ENCODE results near the gene CACNA1B.
"Not testable (repeated sequence)": the region's sequence is repeated elsewhere in the genome, so short reads cannot be mapped to it uniquely, and the experiment has no call there.

CACNA1B gene

GRCh38 chr9:137885121-137885520, 7.5 kb downstream of the CACNA1B start:
- DNase-seq (ENCODE audit: low read depth in 3 of 3, low spot score in 1 of 3) = not testable (repeated sequence)

DNA sequence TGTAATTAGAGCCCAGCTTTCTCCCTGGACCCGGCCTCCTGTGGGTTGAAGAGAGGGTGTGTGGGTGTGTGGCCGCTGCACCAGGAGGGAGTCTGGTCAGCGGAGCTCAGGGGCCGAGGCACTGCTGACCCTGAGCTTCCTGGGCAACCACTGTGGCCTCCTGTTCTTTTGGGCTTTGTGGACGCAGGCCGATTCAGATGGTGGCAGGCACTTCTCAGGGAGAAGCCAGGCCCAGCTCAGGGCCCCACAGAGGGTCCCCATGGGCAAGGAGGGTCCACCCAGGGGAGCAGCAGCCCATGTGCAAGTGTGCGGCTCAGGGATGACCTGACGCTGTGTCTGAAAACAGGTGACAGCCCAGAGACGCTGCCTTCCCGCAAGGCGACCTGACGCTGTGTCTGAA, 11.0 kb downstream of the CACNA1B start:
- not testable (repeated sequence) for DNase-seq (ENCODE audit: low read depth in 3 of 3, low spot score in 1 of 3)

- not testable (repeated sequence) for DNase-seq (ENCODE audit: low read depth in 3 of 3, low spot score in 1 of 3)
Measured at GRCh38 chr9:137889966-137890365, 12.4 kb downstream of the CACNA1B start.

DNA sequence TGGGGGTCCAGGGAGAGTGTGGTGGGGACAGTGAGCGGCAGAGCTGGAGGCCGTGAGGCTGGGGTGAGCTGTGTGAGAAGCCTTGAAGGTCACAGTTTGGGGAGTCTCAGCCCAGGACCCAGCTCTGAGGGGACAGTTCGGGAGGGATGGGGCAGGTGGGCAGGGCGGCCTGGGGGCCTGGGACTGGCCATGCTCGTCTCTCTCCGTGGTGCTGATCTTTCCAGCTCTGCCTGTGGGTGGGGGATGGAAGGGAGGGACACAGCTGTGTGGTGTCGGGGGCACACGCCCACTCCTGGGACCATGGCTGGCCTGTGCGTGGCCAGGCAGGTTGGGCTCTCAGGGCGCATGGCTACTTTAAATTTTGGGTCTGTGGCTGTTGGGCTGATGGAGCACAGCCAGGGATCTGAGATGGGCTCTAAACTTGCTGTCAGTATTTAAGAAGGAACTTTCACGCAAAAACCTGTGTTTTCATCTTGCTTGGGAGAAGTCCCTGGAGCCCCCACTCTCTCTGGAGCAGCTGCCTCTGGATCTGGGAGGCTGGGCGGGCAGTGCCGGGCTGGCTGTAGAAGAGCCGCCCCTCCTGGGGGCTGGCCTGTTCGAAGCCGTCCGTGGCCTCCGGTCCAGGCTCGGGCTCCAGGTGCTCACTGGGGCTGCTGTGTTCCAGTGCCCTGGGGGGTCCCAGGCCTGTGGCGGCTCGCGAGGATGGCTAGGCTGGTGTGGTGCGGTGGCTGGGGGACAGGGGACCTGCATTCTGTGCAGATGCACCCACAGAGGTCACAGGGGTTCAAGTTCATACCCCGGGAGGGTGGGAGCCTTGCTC, 13.4 kb downstream of the CACNA1B start:
- not testable (repeated sequence) for DNase-seq (ENCODE audit: low read depth in 3 of 3, low spot score in 1 of 3)

- DNase-seq (ENCODE audit: low read depth in 3 of 3, low spot score in 1 of 3) = no peak
Measured at GRCh38 chr9:137891588-137892423, 14.2 kb downstream of the CACNA1B start.

GRCh38 chr9:137892424-137893191, 15.0 kb downstream of the CACNA1B start:
- DNase-seq (ENCODE audit: low read depth in 3 of 3, low spot score in 1 of 3) = no peak

- DNase-seq (ENCODE audit: low read depth in 3 of 3, low spot score in 1 of 3) = no peak
Measured at GRCh38 chr9:137893670-137894069, 16.1 kb downstream of the CACNA1B start.

DNA sequence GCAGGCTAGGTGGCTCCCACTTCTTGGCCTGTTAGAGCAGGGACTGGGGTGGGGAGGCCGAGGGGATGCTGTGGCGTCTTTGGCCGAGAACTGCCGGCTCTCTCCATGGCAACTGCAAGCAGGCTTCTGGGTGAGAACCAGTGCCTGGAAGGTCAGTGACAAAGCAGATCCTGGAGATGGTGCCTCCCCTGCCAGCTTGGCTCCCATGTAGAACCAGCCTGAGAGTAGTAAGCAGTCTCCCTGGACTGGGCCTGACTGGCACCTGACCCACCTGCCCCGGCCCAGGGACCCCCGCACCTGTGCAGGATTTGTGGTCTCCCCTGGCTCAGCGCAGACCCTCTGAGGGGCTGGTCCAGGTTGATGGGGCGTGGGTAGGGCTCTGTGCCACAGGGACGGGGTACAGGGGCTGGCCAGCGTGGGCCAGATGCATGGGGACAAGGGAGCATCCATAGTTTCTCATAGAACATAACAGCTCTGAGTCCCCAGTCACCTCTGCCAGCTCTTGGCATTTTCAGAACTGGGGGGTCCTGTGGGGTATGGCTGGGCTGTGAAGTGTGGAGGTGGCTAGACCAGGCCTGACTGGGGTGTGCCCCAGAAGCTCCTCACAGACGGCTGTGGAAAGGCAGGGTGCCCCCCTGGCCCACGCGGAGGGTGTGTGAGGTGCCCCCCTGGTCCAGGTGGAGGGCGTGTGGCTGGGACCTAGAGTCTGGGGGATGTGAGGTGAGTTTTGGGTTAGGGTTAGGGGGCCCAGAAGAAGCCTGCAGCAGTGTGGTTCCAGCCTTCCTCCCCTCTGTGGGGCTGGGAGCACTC, 22.2 kb downstream of the CACNA1B start:
- no peak for DNase-seq (ENCODE audit: low read depth in 3 of 3, low spot score in 1 of 3)

GRCh38 chr9:137900584-137901310, 23.2 kb downstream of the CACNA1B start:
- DNase-seq (ENCODE audit: low read depth in 3 of 3, low spot score in 1 of 3) = no peak

GRCh38 chr9:137902646-137903045, 25.1 kb downstream of the CACNA1B start:
- DNase-seq (ENCODE audit: low read depth in 3 of 3, low spot score in 1 of 3) = no peak

DNA sequence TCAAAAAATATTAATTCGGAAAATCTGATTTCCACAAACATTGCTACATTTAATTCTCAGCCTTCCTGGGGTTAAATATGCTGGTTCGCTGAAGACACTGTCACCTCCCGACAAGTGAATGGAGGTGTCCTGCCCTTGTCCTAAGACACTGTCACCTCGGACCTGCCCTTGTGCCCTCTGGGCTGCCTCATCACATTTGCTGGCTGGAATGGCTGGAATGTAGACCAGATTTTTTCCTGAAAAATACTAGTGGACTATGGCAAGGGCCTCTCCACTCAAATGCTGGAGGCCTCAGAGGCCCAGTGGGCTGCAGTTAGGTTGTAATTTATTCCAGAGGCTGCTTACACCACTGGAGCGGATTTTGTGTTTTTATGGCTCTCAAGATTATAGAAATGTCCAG, 28.2 kb downstream of the CACNA1B start:
- no peak for DNase-seq (ENCODE audit: low read depth in 3 of 3, low spot score in 1 of 3)

- no peak for DNase-seq (ENCODE audit: low read depth in 3 of 3, low spot score in 1 of 3)
Measured at GRCh38 chr9:137907776-137908175, 30.2 kb downstream of the CACNA1B start.

- no peak for DNase-seq (ENCODE audit: low read depth in 3 of 3, low spot score in 1 of 3)
Measured at GRCh38 chr9:137912671-137913070, 35.1 kb downstream of the CACNA1B start.

DNA sequence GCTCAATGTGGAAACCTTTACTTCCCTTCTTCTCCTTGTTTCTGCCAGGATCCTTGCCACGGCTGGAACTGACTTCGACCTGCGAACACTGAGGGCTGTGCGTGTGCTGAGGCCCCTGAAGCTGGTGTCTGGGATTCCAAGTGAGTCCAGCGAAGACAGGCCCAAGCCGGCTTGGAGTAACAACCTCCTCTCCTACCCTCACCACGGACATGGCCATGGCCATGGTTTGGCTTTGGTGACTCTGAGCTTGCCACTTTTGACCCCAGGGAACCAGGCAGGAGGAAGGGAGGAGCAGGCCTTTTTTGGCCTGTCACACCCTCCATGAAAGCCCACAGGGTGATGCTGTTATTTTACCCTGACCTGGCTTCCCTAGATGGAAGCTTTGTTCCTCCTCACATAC, 35.5 kb downstream of the CACNA1B start:
- no peak for DNase-seq (ENCODE audit: low read depth in 3 of 3, low spot score in 1 of 3)

GRCh38 chr9:137913771-137914767, 36.5 kb downstream of the CACNA1B start:
- DNase-seq (ENCODE audit: low read depth in 3 of 3, low spot score in 1 of 3) = no peak

DNA sequence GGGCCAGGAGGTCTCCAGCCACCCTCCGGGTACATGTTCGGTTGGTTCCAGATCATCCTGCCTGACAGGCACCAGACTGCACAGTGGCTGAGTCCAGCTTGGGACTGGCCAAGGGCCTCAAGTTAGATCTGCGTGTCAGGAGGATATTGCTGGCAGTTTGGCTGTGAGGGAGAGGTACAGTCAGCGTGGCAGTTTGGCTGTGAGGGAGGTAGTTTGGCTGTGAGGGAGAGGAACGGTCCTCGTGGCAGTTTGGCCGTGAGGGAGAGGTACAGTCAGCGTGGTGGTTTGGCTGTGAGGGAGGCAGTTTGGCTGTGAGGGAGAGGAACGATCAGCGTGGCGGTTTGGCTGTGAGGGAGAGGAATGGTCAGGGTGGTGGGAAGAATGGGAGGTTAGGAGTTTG, 39.0 kb downstream of the CACNA1B start:
- DNase-seq (ENCODE audit: low read depth in 3 of 3, low spot score in 1 of 3) = no peak

DNA sequence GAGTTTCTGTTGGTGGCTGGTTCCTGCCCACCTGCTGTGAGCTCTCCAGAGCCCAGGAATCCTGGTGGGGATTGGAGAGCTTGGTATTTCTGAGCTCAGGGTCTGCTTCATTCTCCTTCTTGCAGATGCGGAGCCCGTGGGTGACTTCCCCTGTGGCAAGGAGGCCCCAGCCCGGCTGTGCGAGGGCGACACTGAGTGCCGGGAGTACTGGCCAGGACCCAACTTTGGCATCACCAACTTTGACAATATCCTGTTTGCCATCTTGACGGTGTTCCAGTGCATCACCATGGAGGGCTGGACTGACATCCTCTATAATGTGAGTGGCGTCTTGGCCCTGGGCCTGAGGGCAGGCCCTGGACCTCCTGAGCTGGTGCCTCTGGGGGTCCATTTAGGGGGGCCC, 39.5 kb downstream of the CACNA1B start:
- DNase-seq (ENCODE audit: low read depth in 3 of 3, low spot score in 1 of 3) = no peak

- no peak for DNase-seq (ENCODE audit: low read depth in 3 of 3, low spot score in 1 of 3)
Measured at GRCh38 chr9:137917795-137918194, 40.2 kb downstream of the CACNA1B start.

All from stimulated activated CD4-positive, alpha-beta T cell treated with anti-CD3 and anti-CD28 coated beads, TNF-alpha, amount 100 ng/mL, for 1 hour (primary cell).